ENCODE data around the gene AEN.

AEN gene

DNA sequence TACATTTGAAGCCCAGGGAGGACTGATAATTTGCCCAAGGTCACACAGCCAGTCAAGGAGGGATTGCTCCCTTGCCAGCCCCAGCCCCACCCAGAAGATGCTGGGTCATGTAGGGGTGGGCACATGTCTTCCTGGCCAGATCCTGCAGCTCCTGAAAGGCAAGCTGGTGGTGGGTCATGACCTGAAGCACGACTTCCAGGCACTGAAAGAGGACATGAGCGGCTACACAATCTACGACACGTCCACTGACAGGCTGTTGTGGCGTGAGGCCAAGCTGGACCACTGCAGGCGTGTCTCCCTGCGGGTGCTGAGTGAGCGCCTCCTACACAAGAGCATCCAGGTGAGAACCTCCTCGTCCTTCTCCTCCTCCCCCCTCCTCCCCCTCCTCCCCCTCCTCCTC, 30.8 kb downstream of the AEN start:
- TF ChIP-seq, protein P1, sequence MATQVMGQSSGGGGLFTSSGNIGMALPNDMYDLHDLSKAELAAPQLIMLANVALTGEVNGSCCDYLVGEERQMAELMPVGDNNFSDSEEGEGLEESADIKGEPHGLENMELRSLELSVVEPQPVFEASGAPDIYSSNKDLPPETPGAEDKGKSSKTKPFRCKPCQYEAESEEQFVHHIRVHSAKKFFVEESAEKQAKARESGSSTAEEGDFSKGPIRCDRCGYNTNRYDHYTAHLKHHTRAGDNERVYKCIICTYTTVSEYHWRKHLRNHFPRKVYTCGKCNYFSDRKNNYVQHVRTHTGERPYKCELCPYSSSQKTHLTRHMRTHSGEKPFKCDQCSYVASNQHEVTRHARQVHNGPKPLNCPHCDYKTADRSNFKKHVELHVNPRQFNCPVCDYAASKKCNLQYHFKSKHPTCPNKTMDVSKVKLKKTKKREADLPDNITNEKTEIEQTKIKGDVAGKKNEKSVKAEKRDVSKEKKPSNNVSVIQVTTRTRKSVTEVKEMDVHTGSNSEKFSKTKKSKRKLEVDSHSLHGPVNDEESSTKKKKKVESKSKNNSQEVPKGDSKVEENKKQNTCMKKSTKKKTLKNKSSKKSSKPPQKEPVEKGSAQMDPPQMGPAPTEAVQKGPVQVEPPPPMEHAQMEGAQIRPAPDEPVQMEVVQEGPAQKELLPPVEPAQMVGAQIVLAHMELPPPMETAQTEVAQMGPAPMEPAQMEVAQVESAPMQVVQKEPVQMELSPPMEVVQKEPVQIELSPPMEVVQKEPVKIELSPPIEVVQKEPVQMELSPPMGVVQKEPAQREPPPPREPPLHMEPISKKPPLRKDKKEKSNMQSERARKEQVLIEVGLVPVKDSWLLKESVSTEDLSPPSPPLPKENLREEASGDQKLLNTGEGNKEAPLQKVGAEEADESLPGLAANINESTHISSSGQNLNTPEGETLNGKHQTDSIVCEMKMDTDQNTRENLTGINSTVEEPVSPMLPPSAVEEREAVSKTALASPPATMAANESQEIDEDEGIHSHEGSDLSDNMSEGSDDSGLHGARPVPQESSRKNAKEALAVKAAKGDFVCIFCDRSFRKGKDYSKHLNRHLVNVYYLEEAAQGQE (IDR thresholded peaks at IDR 0.05; ENCODE audit: insufficient read depth in 1 of 2, low read depth in 2 of 2, low read length in 2 of 2), result no peak
- no peak for TF ChIP-seq TAF1 (IDR thresholded peaks at IDR 0.05; ENCODE audit: borderline replicate concordance, insufficient read depth, low read length)

DNA sequence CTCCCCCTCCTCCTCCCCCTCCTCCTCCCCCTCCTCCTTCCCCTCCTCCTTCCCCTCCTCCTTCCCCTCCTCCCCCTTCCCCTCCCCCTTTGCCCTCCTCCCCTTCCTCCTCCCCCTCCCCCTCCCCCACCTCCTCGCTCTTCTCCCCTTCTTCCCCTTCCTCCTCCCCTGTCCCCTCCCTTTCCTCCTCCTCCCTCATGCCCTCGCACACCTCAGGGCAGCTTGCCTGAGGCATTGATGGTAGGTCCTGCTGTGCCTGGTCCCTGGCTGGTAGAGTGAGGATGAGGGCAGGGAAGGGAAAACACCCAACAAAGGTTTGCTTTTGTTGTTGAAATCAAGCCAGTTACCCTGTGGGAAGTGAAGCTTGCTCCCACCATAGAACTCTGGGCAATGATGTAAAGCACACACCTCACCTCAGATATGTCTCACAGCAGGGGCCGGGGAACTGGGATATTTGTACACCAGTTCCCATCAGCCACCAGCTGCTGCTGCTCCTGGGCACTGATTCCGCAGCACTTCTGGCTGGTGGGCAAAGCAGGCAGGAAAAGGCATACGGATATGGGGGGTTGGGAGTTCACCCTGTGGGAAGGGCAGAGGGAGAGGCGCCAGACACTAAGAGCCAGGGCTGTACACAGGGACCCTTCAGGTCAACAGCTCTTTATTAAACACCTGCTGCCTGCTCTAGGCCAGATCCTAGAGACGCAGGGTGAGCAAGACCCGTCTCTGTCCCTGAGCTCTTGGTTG, 31.5 kb downstream of the AEN start:
- no peak for TF ChIP-seq POLR2AphosphoS5 (IDR thresholded peaks at IDR 0.05; ENCODE audit: low read depth, low read length)
- TF ChIP-seq TAF1 (IDR thresholded peaks at IDR 0.05; ENCODE audit: borderline replicate concordance, insufficient read depth, low read length), result no peak
- no peak for TF ChIP-seq FOXP2 (optimal IDR thresholded peaks at IDR 0.05; ENCODE audit: borderline replicate concordance, extremely low read depth, extremely low read length, insufficient read depth)
- no peak for TF ChIP-seq SIN3A (IDR thresholded peaks at IDR 0.05; ENCODE audit: borderline replicate concordance, insufficient read depth, low read length)
- TF ChIP-seq, protein P1 (IDR thresholded peaks at IDR 0.05; ENCODE audit: insufficient read depth in 1 of 2, low read depth in 2 of 2, low read length in 2 of 2), result no peak

DNA sequence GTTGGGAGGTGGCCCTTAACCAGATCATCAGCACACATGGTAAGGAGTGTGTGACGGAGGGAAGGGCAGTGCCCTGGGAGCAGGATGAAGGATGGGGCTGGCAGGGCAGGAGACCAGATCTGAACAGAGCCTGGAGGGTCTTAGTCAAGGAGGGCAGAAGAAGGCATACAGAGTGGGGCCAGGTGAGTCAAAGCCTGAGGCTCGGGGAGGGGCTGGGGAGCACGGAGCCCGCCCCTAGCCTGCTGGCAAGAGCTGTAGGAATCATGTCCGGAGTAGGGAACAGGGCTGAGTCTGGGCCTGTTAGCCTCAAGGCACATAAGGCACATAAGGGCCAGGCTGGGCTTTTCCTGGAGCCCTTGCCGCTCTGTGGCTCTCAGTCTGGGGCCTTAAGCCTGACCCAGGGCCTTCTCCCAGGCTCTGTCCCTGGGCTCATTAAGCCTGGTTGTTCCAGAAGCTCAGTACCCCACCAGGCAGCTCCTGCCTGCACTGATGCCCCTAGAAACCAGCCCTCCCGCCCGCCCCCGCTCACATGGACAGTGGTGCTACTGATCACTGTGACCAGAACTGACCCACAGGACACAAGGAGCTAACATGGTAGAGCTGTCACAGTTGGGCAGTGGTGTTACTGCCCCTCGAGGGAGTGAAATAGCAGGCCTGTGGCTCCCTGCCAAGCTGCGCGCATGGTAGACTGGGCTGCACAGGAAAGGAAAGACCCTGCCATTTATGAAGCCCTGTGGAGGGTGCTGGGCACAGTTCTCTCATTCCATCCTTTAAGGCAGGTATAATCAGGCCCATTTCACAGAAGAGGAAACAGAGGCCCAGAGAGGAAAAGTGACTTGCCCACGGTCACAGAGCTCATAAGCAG, 32.3 kb downstream of the AEN start:
- TF ChIP-seq POLR2AphosphoS5 (IDR thresholded peaks at IDR 0.05; ENCODE audit: low read depth, low read length) (no peak), SIN3A (IDR thresholded peaks at IDR 0.05; ENCODE audit: borderline replicate concordance, insufficient read depth, low read length) (no peak), FOXP2 (optimal IDR thresholded peaks at IDR 0.05; ENCODE audit: borderline replicate concordance, extremely low read depth, extremely low read length, insufficient read depth) (no peak), TAF1 (IDR thresholded peaks at IDR 0.05; ENCODE audit: borderline replicate concordance, insufficient read depth, low read length) (no peak)
- TF ChIP-seq, protein P1 (IDR thresholded peaks at IDR 0.05; ENCODE audit: insufficient read depth in 1 of 2, low read depth in 2 of 2, low read length in 2 of 2), result no peak

DNA sequence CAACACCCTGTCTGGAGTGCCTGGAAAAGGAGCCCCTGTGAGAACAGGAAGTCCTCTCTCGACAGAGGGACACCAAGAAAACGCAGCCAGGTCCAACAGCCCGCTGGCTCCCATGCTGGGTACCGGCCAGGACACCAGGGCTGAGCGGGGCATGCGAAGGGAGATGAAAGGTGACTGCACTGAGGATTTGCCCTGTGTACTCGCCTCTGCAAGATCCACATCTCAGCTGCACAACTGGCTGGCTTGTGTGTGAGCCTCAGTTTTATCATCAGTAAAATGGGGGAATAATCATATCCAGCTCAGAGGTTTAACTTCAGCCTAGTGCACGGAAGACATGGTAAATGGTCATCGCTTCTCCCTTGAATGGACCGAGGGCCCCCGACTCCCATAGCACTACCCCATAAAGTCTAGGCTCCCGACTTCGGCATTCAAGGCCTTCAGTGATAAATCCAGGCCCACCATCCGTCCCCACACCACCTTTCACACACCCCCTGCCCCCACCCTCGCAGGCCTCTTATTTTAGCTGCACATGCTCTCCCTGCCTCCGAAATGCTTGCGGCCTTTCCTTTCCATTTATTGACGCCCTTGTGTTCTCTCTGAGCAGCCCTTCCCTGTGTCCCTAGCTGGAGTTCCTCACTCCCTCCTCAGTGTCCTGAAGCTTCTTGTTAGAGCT, 33.4 kb downstream of the AEN start:
- TF ChIP-seq POLR2AphosphoS5 (IDR thresholded peaks at IDR 0.05; ENCODE audit: low read depth, low read length) (no peak), SIN3A (IDR thresholded peaks at IDR 0.05; ENCODE audit: borderline replicate concordance, insufficient read depth, low read length) (no peak), FOXP2 (optimal IDR thresholded peaks at IDR 0.05; ENCODE audit: borderline replicate concordance, extremely low read depth, extremely low read length, insufficient read depth) (no peak), TAF1 (IDR thresholded peaks at IDR 0.05; ENCODE audit: borderline replicate concordance, insufficient read depth, low read length) (no peak)
- TF ChIP-seq, protein P1 (IDR thresholded peaks at IDR 0.05; ENCODE audit: insufficient read depth in 1 of 2, low read depth in 2 of 2, low read length in 2 of 2), result no peak

All from PFSK-1 (cell line).